ENCODE data around the gene SIK3.

Gene SIK3

DNA sequence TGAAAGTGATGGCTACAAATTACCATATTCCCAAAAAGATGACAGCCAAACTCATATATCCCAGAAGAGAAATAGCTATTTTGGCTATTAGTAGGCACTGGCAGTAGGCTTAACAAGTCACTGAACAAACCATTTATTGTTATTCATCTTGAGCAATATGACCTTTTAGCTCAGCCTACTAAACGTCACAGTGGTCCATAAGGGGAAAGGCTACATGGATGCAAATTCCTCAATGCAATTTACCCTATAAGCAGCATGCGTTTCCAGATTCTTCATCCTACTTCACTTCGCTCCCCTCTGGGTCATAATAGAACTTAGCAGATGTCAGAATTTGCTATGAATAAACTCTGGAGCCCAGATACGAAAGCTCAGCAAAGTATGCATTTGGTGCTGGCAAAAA is 114.0 kb downstream of the SIK3 start:
- TF ChIP-seq FOXP2 (optimal IDR thresholded peaks at IDR 0.05; ENCODE audit: borderline replicate concordance, extremely low read depth, extremely low read length, insufficient read depth) (no peak), SIN3A (IDR thresholded peaks at IDR 0.05; ENCODE audit: borderline replicate concordance, insufficient read depth, low read length) (no peak), POLR2AphosphoS5 (IDR thresholded peaks at IDR 0.05; ENCODE audit: low read depth, low read length) (no peak), TAF1 (IDR thresholded peaks at IDR 0.05; ENCODE audit: borderline replicate concordance, insufficient read depth, low read length) (no peak)
- TF ChIP-seq, protein P1, sequence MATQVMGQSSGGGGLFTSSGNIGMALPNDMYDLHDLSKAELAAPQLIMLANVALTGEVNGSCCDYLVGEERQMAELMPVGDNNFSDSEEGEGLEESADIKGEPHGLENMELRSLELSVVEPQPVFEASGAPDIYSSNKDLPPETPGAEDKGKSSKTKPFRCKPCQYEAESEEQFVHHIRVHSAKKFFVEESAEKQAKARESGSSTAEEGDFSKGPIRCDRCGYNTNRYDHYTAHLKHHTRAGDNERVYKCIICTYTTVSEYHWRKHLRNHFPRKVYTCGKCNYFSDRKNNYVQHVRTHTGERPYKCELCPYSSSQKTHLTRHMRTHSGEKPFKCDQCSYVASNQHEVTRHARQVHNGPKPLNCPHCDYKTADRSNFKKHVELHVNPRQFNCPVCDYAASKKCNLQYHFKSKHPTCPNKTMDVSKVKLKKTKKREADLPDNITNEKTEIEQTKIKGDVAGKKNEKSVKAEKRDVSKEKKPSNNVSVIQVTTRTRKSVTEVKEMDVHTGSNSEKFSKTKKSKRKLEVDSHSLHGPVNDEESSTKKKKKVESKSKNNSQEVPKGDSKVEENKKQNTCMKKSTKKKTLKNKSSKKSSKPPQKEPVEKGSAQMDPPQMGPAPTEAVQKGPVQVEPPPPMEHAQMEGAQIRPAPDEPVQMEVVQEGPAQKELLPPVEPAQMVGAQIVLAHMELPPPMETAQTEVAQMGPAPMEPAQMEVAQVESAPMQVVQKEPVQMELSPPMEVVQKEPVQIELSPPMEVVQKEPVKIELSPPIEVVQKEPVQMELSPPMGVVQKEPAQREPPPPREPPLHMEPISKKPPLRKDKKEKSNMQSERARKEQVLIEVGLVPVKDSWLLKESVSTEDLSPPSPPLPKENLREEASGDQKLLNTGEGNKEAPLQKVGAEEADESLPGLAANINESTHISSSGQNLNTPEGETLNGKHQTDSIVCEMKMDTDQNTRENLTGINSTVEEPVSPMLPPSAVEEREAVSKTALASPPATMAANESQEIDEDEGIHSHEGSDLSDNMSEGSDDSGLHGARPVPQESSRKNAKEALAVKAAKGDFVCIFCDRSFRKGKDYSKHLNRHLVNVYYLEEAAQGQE (IDR thresholded peaks at IDR 0.05; ENCODE audit: insufficient read depth in 1 of 2, low read depth in 2 of 2, low read length in 2 of 2) = no peak

DNA sequence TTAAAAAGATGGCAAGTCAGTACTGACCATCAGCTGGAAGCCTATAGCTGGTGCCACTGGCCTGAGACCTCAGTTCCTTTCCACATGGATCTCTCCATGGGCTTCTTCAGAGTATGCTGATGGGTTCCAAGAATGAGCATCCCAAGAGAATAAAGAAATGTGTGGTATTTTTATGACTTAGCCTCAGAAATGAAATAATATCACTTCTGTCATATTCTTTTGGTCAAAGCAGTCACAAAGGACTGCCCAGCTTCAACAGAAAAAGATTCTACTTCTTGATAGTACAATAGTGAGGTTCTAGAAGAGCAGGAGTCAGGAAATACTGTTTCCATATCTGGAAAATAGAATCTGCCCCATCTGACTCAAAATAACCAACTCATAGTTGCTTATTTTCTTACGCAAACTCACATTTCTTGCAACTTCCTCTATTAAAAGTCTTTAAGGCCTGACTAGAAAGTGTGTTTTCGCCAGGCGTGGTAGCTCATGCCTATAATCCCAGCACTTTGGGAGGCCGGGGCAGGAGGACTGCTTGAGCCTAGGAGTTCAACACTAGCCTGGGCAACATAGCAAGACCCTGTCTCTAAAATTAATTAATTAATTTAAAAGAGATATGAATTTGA is 116.9 kb downstream of the SIK3 start:
- TF ChIP-seq TAF1 (IDR thresholded peaks at IDR 0.05; ENCODE audit: borderline replicate concordance, insufficient read depth, low read length) = no peak
- no peak for TF ChIP-seq SIN3A (IDR thresholded peaks at IDR 0.05; ENCODE audit: borderline replicate concordance, insufficient read depth, low read length)
- TF ChIP-seq FOXP2 (optimal IDR thresholded peaks at IDR 0.05; ENCODE audit: borderline replicate concordance, extremely low read depth, extremely low read length, insufficient read depth) = no peak
- TF ChIP-seq, protein P1 (IDR thresholded peaks at IDR 0.05; ENCODE audit: insufficient read depth in 1 of 2, low read depth in 2 of 2, low read length in 2 of 2) = no peak
- TF ChIP-seq POLR2AphosphoS5 (IDR thresholded peaks at IDR 0.05; ENCODE audit: low read depth, low read length) = no peak

DNA sequence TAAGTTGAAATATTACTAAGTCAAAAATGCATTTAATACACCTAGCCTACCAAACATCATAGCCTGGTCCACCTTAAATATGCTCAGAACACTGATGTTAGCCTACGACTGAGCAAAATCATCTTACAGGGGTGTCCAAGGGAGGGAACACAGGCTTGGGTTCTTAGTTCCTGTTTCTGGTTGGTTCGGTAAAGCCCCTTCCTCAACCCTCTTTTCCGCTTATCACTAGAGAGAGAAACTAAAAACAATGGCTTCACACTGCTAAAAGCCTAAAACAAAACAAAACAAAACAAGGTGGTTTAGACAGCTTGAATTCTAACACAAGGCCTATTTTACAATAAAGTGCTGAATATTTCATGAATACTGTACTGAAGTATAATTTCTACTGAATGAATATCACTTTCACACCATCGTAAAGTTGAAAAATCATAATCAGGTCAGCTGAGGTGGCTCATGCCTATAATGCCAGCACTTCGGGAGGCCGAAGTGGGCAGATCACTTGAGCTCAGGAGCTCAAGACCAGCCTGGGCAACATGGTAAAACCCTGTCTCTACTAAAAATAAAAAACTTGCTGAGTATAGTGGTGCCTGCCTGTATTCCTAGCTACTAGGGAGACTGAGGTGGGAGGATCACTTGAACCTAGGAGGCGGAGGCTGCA is 118.0 kb downstream of the SIK3 start:
- TF ChIP-seq SIN3A (IDR thresholded peaks at IDR 0.05; ENCODE audit: borderline replicate concordance, insufficient read depth, low read length) (no peak), POLR2AphosphoS5 (IDR thresholded peaks at IDR 0.05; ENCODE audit: low read depth, low read length) (no peak)

DNA sequence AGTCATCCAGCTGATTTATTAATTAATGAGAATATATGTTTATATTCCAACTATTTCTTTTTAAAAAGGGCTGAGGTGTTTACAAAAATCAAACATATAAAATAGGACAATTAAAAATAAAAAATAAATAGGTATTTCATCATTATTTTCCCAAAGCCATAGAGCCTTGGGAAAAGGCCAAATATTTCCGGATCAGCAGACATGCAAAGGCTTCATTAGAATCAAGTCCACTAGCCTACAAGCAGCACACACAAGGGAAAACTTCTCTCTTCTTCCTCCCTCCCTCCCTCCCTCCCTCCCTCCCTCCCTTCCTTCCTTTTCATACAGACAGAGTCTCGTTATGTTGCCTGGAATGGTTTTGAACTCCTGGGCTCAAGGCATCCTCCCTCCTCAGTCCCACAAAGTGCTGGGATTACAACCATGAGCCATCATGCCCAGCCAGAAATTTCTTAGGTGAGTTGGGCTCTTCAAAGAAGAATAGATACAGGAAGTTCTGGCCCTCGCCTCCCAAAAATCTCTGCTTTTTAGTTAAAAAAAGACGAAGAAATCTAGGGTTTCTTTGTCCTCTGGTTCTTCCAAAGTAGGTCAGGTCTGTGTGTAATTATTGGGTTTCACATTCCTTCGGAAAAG is 121.2 kb downstream of the SIK3 start:
- TF ChIP-seq, protein P1 (IDR thresholded peaks at IDR 0.05; ENCODE audit: insufficient read depth in 1 of 2, low read depth in 2 of 2, low read length in 2 of 2) = no peak
- TF ChIP-seq FOXP2 (optimal IDR thresholded peaks at IDR 0.05; ENCODE audit: borderline replicate concordance, extremely low read depth, extremely low read length, insufficient read depth) = no peak
- TF ChIP-seq SIN3A (IDR thresholded peaks at IDR 0.05; ENCODE audit: borderline replicate concordance, insufficient read depth, low read length) = no peak

DNA sequence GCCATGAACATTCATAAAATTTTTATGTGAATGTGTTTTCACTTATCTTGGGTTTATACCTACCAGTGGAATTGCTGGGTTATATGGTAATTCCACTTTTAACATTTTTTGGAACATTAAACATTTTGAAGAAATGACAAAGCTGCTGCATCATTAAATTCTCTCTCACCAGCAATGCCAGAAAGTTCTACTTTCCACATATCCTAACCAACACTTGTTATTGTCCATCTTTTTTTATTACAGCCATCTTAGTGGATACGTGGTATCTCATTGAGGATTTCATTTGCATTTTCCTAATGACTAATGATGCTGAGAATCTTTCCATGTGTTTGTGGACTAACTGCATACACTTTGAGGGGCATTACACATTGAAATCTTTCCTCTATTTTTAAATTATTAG is 122.6 kb downstream of the SIK3 start:
- TF ChIP-seq, protein P1 (IDR thresholded peaks at IDR 0.05; ENCODE audit: insufficient read depth in 1 of 2, low read depth in 2 of 2, low read length in 2 of 2) = no peak
- no peak for TF ChIP-seq TAF1 (IDR thresholded peaks at IDR 0.05; ENCODE audit: borderline replicate concordance, insufficient read depth, low read length)
